ENCODE results near the gene LPIN1. TPM values are rescaled to one million over a fixed set of nuclear protein-coding genes. Genes with fewer than 3 reads are reported as not detected.

The LPIN1 gene
- total RNA-seq, 1 donor from 2014 or later: 23.4 TPM

DNA sequence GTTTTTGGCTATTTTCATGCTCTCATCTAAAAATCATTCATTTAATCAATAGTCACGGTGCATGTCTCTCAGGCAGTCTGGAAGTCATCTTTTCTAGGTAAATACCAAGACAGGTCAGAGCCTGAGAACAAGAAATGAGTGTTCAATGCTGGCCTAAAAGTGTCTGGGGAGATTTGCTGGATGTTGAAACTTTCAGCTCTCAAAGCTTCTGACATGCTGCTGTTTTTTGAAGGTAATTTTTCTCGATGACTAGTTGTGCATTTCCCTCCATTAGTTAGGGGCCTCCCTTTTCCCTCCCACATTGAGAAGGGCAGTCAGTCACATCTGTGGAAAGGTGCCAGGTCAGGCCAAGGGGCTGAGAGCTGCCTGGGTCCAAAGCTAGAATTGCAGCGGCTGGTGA lies 115.6 kb downstream of the LPIN1 start:
- no peak for FAIRE-seq
- peaks cover 2% of the 10 kb centered on the region for H3K27me3 ChIP-seq (ENCODE audit: insufficient read depth, low read length)
- no peak overlapping the region for H3K9ac ChIP-seq (ENCODE audit: low read length)
- H4K20me1 ChIP-seq (ENCODE audit: insufficient read depth, low read length): no peaks in the 10 kb centered on the region
- H3K9me3 ChIP-seq (ENCODE audit: insufficient read depth, low read depth, low read length): peaks cover 14% of the 10 kb centered on the region
- H2AFZ ChIP-seq (ENCODE audit: low read depth, low read length): no peak overlapping the region
- no peak overlapping the region for H3K4me3 ChIP-seq (ENCODE audit: insufficient read depth, low read depth, low read length)
- no peak for DNase-seq (ENCODE audit: low read depth)
- H3K27me3 Mint-ChIP-seq (ENCODE audit: low read depth, unreplicated experiment): peaks cover 18% of the 10 kb centered on the region
- H3K36me3 Mint-ChIP-seq (ENCODE audit: low read depth, unreplicated experiment): peaks cover 7% of the 10 kb centered on the region
- H3K27ac Mint-ChIP-seq (ENCODE audit: unreplicated experiment): no peak overlapping the region
- H3K9me3 Mint-ChIP-seq (ENCODE audit: unreplicated experiment): peaks cover 20% of the 10 kb centered on the region
- H3K4me3 Mint-ChIP-seq (ENCODE audit: unreplicated experiment): no peak overlapping the region
- no peaks in the 10 kb centered on the region for H3K36me3 ChIP-seq (ENCODE audit: insufficient read depth, low read length)
- H3K4me2 ChIP-seq (ENCODE audit: low read length): no peak overlapping the region
- H3K4me1 Mint-ChIP-seq (ENCODE audit: low read depth, unreplicated experiment): peaks cover 1% of the 10 kb centered on the region
- H3K79me2 ChIP-seq (ENCODE audit: insufficient read depth, low read length): no peaks in the 10 kb centered on the region
- no peak overlapping the region for H3K27ac ChIP-seq (ENCODE audit: low read depth, low read length)
- H3K4me1 ChIP-seq (ENCODE audit: insufficient read depth, low read length): peaks cover 7% of the 10 kb centered on the region
- no peak for TF ChIP-seq EZH2 (IDR thresholded peaks at IDR 0.05; ENCODE audit: insufficient read depth, low read length)
- TF ChIP-seq, protein P1, sequence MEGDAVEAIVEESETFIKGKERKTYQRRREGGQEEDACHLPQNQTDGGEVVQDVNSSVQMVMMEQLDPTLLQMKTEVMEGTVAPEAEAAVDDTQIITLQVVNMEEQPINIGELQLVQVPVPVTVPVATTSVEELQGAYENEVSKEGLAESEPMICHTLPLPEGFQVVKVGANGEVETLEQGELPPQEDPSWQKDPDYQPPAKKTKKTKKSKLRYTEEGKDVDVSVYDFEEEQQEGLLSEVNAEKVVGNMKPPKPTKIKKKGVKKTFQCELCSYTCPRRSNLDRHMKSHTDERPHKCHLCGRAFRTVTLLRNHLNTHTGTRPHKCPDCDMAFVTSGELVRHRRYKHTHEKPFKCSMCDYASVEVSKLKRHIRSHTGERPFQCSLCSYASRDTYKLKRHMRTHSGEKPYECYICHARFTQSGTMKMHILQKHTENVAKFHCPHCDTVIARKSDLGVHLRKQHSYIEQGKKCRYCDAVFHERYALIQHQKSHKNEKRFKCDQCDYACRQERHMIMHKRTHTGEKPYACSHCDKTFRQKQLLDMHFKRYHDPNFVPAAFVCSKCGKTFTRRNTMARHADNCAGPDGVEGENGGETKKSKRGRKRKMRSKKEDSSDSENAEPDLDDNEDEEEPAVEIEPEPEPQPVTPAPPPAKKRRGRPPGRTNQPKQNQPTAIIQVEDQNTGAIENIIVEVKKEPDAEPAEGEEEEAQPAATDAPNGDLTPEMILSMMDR (IDR thresholded peaks at IDR 0.05; ENCODE audit: insufficient read depth, low read depth, low read length): no peak

DNA sequence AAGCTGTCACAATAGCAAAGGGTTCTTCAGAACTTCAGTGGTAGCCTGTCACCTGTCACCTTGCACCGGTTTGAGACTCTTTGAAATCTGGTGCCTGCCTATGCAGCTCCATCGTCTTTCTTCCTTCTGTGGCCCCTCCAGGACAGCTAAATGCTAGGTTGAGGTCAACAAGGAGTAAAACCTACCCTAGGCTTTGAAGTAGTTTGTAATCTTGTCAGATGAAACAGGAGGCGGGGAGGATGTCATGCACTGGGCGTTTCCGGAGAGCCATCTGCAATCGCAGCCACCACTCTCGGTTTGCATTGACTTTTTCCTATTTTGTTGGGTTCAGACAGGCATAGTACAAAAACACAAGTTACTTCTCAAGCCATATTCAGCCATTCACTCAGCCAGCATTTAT lies 116.7 kb downstream of the LPIN1 start:
- Histone ChIP-seq H3K36me3 (ENCODE audit: insufficient read depth, low read length) (no peaks in the 10 kb centered on the region), H2AFZ (ENCODE audit: low read depth, low read length) (peak overlapping the region; percentile 43), H3K79me2 (ENCODE audit: insufficient read depth, low read length) (no peaks in the 10 kb centered on the region), H3K27ac (ENCODE audit: low read depth, low read length) (no peak overlapping the region), H3K4me2 (ENCODE audit: low read length) (no peak overlapping the region), H4K20me1 (ENCODE audit: insufficient read depth, low read length) (no peaks in the 10 kb centered on the region), H3K4me1 (ENCODE audit: insufficient read depth, low read length) (peaks cover 7% of the 10 kb centered on the region), H3K9ac (ENCODE audit: low read length) (no peak overlapping the region), H3K9me3 (ENCODE audit: insufficient read depth, low read depth, low read length) (peaks cover 14% of the 10 kb centered on the region), H3K27me3 (ENCODE audit: insufficient read depth, low read length) (peaks cover 2% of the 10 kb centered on the region), H3K4me3 (ENCODE audit: insufficient read depth, low read depth, low read length) (no peak overlapping the region)
- no peak for DNase-seq (ENCODE audit: low read depth)
- Mint-ChIP-seq H3K9me3 (ENCODE audit: unreplicated experiment) (peaks cover 17% of the 10 kb centered on the region), H3K27me3 (ENCODE audit: low read depth, unreplicated experiment) (peaks cover 18% of the 10 kb centered on the region), H3K4me1 (ENCODE audit: low read depth, unreplicated experiment) (peaks cover 1% of the 10 kb centered on the region), H3K36me3 (ENCODE audit: low read depth, unreplicated experiment) (peaks cover 5% of the 10 kb centered on the region), H3K27ac (ENCODE audit: unreplicated experiment) (no peak overlapping the region), H3K4me3 (ENCODE audit: unreplicated experiment) (no peak overlapping the region)
- no peak for FAIRE-seq
- TF ChIP-seq, protein P1 (IDR thresholded peaks at IDR 0.05; ENCODE audit: insufficient read depth, low read depth, low read length): no peak
- no peak for TF ChIP-seq EZH2 (IDR thresholded peaks at IDR 0.05; ENCODE audit: insufficient read depth, low read length)

DNA sequence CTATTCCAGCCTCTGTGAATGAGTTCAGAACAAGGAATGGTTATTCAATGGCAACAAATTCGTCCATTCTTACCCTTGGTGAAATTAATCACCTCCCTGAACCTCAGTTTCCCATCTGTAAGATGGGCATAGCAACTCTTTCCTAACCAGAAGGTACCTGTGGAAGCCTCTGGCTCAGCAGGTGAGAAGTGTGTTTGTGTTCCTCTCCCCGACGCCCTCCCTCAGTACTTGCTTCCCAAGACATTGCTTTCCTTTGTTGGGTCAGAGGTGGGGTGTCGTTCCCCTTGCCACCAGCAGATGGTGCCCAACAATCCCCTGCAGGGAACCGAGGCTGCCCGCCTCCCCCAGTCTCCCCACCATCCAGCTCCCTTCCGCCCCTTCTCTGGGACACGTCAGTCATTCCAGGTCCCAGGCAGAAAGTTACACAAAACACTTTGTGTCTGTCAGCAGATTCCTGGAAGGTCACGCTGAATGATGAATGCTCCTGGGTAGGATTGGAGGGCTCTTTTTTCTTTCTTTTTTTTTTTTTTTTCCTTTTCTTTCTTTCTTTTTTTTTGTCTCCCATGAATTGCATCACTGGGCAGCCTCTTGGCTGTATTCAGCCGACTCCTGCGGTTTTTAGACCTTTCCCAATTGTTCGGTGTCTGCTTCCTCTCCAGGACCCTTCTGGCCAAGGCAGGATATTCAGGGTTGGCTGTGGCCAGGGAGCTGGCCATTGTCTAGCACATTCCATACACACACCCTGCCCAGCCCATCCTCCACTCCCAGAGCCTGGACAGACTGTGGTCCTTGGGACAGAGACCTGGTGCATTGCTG lies 117.3 kb downstream of the LPIN1 start:
- Mint-ChIP-seq H3K36me3 (ENCODE audit: low read depth, unreplicated experiment) (peaks cover 5% of the 10 kb centered on the region), H3K9me3 (ENCODE audit: unreplicated experiment) (peaks cover 13% of the 10 kb centered on the region), H3K27me3 (ENCODE audit: low read depth, unreplicated experiment) (peaks cover 18% of the 10 kb centered on the region), H3K27ac (ENCODE audit: unreplicated experiment) (peak overlapping the region; percentile 59), H3K4me1 (ENCODE audit: low read depth, unreplicated experiment) (peaks cover 1% of the 10 kb centered on the region), H3K4me3 (ENCODE audit: unreplicated experiment) (no peak overlapping the region)
- peaks cover 2% of the 10 kb centered on the region for H3K27me3 ChIP-seq (ENCODE audit: insufficient read depth, low read length)
- peak overlapping the region; percentile 14 for H3K27ac ChIP-seq (ENCODE audit: low read depth, low read length)
- no peaks in the 10 kb centered on the region for H4K20me1 ChIP-seq (ENCODE audit: insufficient read depth, low read length)
- DNase-seq (ENCODE audit: low read depth) (peak; percentile 94), FAIRE-seq (no peak)
- H2AFZ ChIP-seq (ENCODE audit: low read depth, low read length): peak overlapping the region; percentile 46
- H3K9ac ChIP-seq (ENCODE audit: low read length): peak overlapping the region; percentile 16
- TF ChIP-seq, protein P1 (IDR thresholded peaks at IDR 0.05; ENCODE audit: insufficient read depth, low read depth, low read length): peak; percentile 89
- TF ChIP-seq EZH2 (IDR thresholded peaks at IDR 0.05; ENCODE audit: insufficient read depth, low read length): no peak
- H3K4me3 ChIP-seq (ENCODE audit: insufficient read depth, low read depth, low read length): peak overlapping the region; percentile 12
- peaks cover 7% of the 10 kb centered on the region for H3K4me1 ChIP-seq (ENCODE audit: insufficient read depth, low read length)
- H3K36me3 ChIP-seq (ENCODE audit: insufficient read depth, low read length): no peaks in the 10 kb centered on the region
- H3K79me2 ChIP-seq (ENCODE audit: insufficient read depth, low read length): no peaks in the 10 kb centered on the region
- peaks cover 11% of the 10 kb centered on the region for H3K9me3 ChIP-seq (ENCODE audit: insufficient read depth, low read depth, low read length)
- H3K4me2 ChIP-seq (ENCODE audit: low read length): peak overlapping the region; percentile 73
